Uterus (tissue), 2 donors: ENCODE data around the gene TMEM184B.

ENCODE experiments used
- POLR2A ChIP-seq, 2 donors: fragments of 450-650 bp; IDR thresholded peaks; one replicate each; pipeline ENCODE4 v1.6.1; 2016; ENCODE audit warnings: antibody characterized with exemption in 2 of 2, mild to moderate bottlenecking in 1 of 2, moderate library complexity in 1 of 2
- TF ChIP-seq, protein P1 (sequence below), 4 experiments: fragments of 200-600 bp in 2 of 4; fragments of 450-650 bp in 2 of 4; sonication (generic) in 2 of 4; IDR thresholded peaks; one replicate each; pipeline ENCODE4 v1.5.1; 2016 to 2019; ENCODE audit warnings: antibody characterized with exemption in 4 of 4, mild to moderate bottlenecking in 2 of 4, moderate library complexity in 1 of 4

DNA sequence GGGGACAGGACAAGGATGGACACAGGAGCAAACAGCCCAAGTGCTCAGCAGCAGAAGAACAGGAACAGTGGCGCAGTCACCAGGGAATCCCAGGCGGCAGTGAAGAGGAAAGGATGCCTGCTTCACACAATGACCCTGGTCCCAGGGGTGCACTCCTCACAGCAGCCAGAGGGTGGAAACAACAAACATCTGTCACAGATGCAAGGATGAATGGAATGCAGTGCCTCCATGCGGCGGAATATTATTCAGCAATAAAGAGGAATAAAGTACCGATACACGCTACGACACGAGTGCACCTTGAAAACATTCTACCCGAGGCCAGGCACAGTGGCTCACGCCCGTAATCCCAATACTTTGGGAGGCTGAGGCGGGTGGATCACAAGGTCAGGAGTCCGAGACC, 31.7 kb upstream of the TMEM184B start:
- TF ChIP-seq POLR2A (IDR thresholded peaks at IDR 0.05) = no peak
- TF ChIP-seq, protein P1, sequence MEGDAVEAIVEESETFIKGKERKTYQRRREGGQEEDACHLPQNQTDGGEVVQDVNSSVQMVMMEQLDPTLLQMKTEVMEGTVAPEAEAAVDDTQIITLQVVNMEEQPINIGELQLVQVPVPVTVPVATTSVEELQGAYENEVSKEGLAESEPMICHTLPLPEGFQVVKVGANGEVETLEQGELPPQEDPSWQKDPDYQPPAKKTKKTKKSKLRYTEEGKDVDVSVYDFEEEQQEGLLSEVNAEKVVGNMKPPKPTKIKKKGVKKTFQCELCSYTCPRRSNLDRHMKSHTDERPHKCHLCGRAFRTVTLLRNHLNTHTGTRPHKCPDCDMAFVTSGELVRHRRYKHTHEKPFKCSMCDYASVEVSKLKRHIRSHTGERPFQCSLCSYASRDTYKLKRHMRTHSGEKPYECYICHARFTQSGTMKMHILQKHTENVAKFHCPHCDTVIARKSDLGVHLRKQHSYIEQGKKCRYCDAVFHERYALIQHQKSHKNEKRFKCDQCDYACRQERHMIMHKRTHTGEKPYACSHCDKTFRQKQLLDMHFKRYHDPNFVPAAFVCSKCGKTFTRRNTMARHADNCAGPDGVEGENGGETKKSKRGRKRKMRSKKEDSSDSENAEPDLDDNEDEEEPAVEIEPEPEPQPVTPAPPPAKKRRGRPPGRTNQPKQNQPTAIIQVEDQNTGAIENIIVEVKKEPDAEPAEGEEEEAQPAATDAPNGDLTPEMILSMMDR (IDR thresholded peaks at IDR 0.05) = peak in 2 of 4 experiments; percentile 25 to 26
